Measurements from ENCODE around the gene SND1.

SND1 gene

GRCh38 chr7:127877951-127878350 lies 226.0 kb downstream of the SND1 start:
- DNase-seq: no peak

- DNase-seq: no peak
Observed at GRCh38 chr7:127878791-127879190, 226.8 kb downstream of the SND1 start.

- DNase-seq: no peak
Observed at GRCh38 chr7:127879436-127879835, 227.4 kb downstream of the SND1 start.

DNA sequence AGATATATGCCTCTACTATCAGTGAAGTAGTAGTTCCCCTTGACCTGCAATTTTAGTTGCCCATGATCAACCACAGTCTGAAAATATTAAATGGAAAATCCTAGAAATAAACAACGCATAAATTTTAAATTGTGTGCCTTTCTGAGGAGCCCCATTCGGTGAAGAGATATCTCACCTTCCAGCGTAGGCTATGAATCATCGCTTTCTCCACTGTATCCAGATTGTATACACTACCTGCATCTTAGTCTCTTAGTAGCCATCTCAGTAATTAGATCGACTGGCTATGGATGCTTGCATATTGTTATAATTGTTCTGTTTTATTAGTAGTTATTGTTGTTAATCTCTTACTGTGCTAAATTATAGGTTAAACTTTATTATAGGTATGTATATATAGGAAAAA lies 227.9 kb downstream of the SND1 start:
- no peak for DNase-seq

DNA sequence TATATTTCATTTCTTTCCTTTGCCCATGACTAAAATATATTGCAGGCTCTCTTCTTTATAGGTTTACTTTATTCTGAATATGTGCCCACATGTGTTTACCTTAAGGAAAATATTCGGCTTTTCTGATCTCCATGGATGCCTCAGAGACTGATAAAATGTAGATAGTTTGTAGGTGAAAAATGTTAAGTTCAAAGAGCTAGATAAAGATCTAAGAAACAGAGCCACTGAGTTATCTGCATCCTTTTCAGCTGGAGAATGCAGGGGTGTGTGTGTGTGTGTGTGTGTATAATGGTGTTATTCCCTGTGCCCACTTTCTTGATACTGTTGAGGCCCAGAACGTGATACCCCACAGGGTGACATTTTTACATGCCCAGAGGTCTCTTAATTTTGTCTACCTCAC lies 228.5 kb downstream of the SND1 start:
- DNase-seq: no peak

- DNase-seq: no peak
Observed at GRCh38 chr7:127881564-127881963, 229.6 kb downstream of the SND1 start.

DNA sequence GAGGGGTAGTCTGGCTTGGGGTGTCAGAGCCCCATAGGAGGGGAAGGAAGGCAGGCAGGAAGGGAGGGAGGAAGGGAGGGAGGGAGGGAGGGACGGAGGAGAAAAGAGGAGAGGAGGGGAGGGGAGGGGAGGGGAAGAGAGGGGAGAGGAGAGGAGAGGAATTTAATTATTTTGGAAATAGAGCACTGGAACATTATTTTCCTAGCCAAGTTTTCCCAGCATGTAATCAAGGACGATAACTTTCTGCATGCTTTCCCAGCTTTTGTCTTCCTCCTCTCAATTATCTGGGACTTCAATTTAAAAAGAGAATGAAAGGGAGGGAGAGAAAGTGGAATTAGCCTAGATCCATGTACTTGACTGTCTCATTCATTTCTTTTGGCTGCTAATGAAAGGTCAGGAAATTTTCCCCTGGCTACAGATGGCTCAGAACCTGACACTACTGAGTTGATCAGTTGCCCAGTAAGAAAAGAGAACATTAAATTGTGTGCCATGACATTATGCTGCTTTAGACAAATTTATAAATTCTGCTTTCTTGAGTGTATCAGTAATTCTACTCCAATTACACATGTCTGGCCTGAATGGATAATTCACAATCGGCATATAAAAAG lies 230.4 kb downstream of the SND1 start:
- no peak for DNase-seq

- DNase-seq: no peak
Observed at GRCh38 chr7:127884066-127884559, 232.1 kb downstream of the SND1 start.

DNA sequence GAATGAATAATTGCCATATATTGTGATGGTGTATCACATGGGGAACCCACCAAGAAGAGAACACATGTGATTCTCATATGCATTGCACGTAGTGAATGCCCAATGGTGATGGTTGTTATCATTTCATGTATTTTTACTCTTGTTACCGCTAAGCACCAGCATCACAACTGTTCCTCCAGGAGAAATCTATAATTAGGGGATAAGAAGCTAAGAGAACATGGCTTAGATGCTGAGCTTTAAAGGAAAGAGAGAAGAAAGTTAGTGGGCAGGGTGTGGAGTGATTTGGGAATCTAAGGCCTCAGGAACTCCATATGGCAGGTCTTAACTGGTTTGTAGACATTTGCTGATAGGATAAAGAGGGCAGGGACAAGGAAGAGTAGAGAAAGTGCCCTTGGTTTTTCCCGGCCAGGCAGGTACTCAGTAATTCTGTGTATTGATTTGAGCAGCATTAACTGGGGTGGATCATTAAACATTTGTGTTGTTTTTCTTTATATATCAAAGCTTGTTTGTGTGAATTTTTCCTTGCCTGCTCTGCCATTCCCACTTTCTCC lies 233.3 kb downstream of the SND1 start:
- DNase-seq: no peak

GRCh38 chr7:127885843-127886242 lies 233.8 kb downstream of the SND1 start:
- DNase-seq: no peak

DNA sequence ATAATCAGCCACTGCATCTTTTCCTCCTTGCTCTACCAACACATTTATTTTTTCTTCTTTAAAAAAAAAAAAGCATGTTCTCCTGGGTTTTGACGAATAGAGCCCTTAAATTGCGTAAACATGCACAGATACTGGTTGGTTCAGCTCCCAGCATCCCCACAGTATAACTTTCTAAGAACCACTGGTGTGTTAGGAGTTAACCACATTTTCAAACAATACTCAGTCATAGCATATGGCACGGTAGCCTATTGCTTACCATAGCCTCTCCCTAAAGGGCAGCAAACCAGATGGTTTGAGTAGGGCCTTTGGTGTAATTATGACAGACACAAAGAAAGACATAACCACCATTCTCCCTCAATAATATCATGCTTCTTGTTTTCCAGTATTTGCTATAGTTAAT lies 234.3 kb downstream of the SND1 start:
- DNase-seq: no peak

GRCh38 chr7:127887096-127887495 lies 235.1 kb downstream of the SND1 start:
- no peak for DNase-seq

DNA sequence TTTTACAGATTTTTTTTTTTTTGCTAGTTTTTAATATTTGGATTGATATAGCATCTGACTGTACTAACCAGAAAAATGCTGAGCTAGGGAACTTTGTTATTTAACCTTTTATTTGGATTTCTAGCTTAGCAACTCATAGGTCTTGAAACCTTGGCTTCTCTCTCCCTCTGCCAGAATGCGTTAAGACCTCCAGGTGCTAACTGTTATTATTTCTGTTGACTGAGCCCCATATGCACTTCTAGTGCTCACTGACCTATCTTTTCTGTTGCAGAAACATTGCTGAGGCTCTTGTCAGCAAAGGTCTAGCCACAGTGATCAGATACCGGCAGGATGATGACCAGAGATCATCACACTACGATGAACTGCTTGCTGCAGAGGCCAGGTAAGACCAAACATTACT lies 235.6 kb downstream of the SND1 start:
- DNase-seq: no peak

DNA sequence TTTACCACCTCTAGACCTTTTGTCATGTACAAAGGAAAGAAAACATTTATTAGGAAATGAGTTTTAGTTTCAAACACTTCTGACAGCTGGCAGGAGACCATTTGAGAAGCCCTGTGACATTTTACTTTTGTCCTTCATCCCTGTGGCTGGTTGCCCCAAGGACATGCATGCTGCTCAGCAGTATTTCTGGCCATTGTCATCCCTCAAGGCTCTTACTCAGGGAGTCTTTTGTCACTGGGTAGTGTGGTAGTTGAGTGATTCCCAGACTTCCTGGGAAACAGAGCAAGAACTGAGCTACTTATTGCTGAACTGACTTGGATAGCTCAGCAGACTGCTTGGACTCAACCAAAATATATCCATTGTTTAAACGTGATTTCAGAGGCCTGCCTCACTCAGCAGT lies 236.4 kb downstream of the SND1 start:
- DNase-seq: no peak

GRCh38 chr7:127888825-127889224 lies 236.8 kb downstream of the SND1 start:
- no peak for DNase-seq

DNA sequence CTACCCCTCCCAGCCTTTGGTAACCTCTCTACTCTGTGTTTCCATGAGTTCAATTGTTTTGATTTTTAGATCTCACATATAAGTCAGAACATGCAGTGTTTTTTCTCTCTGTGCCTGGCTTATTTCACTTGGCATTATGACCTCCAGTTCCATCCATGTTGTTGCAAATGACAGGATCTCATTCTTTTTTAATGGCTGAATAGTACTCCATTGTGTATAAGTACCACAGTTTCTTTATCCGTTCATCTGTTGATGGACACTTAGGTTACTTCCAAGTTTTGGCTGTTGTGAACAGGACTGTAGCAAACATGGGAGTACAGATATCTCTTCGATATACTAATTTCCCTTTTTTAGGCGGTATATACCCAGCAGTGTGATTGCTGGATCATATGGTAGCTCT lies 237.7 kb downstream of the SND1 start:
- DNase-seq: no peak

DNA sequence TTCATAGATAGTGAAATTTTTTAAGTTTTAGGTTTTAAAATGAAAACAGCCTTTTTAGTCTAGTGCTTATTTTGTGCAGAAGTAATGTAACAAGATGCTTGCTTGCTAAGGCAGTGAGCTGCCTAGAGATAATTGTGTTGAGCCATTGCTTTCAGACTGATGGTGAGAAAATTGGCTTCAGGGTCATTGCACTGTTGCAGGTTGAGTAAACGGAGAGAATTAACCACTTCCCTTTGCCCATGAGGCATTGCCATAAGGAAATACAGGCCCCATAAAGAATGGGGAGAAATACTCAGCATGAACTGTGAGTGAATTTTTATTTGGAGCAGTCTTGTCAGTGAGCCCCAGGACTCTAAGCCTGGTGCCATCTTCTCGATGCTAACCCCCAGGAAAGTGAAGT lies 238.7 kb downstream of the SND1 start:
- no peak for DNase-seq

DNA sequence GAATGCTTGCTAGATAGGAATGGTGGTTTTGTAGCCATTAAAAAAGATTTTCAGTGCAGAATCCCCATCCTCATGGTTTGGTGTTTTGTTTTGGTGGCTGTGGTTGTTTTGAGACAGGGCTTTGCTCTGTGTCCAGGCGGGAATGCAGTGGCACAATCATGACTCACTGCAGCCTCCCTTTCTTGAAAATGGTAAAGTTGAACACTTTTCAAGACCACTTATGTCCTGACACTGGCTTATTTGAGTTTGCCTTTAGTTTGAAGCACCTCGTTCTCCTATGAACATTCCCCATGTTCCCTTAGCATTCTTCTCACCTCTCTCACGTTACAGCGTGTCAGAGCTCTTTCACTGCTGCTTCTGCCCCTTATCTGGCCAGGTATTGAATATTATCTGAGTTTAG lies 239.2 kb downstream of the SND1 start:
- DNase-seq: no peak

DNA sequence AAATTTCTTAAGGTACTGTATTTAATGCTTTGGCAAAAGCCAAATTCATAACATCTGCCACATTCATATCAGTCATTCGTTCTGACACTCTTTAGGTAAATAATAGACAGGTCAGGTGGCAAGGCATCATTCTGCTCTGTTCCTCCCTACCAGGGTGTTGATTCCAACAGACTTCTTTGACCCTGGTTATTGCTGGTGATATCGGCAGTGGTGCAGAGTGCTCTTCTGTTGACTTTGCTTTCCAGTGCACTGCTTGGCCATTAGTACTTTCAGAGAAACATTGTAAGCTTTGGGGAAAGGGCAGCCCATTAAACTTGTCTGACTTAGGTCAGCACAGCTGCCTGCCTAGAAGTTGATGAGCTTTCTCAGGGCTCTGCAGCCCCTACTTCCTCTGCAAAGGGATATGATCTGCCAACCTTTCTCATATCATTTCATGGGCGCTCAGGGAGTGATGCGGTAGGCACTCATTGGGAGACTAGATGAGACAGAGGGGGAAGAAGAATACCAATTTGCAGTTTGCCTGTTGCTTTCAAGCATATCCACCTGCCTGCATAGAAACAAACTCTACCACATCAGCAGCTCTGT lies 240.0 kb downstream of the SND1 start:
- no peak for DNase-seq

DNA sequence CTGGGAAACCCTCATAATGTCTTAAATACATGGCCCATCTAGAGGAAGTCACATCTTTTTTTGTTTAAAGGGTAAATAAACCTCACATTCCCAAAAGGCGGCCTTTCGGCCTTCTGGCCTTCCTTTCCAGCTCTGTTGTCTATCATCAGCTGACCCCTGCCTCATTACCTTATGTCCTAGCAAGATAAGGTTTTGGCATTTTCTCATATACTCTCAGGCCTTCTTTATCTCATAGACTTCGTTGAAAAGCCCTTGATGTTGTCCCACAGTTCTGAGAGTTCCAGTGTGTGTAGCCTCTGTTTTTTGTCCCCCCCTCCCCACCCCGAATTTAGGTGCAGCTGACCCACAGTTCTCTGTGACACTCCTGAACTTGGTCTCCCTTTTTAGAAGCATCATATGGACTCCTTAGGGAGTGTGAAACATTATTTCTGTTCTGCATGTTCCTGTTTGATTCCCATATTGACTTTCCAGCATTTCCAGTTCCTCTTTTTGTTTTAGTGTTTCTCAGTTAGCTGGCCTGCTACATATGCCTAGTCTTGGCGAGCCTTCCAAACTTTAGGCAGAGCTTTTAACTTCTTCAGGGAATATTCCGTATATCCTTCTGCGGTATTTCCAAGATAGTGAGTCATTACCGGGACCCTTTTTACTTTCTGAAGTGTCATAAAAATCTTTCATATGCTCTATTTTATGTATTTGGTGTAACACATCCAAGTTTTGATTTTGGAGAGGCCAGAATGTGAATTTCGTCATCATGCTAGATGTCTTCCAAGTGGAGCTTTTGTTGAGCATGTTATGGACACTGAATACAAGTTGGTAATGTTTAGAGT lies 240.7 kb downstream of the SND1 start:
- DNase-seq: no peak

- DNase-seq: no peak
Observed at GRCh38 chr7:127893547-127893946, 241.6 kb downstream of the SND1 start.

- no peak for DNase-seq
Observed at GRCh38 chr7:127894588-127894987, 242.6 kb downstream of the SND1 start.

GRCh38 chr7:127895360-127895759 lies 243.4 kb downstream of the SND1 start:
- DNase-seq: no peak

DNA sequence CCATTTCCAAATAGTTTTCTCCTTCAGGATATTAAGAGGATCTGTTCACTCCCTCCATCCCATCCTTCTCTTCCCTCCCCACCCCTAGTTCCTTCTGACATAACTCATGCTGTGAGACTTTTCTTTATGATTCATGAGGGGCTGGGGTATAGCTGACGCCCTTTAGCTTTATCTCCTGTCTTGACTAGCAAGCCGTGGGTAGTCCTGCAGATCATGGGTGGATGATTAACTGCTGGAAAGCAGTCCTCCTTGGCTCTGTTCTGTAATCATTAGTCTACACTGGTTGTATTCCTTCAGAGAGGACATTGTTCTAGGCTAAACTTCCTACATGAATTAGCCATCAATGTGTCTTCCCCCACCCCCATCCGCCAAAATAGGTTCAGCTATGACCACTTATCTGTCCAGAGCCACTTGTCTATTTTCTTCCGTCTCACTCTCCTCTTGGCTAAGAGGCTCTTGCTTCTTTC lies 243.9 kb downstream of the SND1 start:
- DNase-seq: no peak
